ENCODE data around the gene AHNAK2.

Gene AHNAK2

DNA sequence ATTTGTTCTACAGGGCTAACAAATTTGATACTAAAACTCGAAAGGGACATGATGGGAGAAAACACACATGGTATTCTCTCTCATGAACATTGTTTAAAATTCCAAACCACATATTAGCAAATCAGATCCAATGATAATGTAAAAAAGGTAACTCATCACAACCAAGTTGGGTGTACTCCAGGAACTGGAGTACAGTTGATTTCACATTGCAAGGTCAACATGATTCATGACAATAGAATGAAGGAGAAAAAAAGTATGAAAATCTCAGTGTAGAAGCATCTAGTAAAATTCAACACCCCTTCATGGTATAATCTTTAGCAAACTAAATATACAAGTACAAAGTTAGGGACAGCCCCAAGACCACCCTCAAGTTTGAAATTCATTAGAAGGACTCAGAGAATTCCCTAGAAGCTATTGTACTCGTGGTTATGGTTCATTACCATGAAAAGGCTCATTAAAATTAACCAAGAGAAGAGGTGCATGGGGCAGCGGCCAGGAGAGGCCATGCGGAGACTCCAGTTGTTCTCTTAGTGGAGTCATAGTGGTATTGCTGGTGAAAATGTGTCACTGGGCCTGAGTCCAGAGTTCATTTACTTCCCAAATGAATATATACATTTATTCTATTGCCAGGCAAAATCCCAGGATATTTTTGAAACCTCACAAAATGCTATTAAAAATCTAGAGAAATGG, 45.8 kb upstream of the AHNAK2 start:
- no peak overlapping the region for H3K27ac ChIP-seq

DNA sequence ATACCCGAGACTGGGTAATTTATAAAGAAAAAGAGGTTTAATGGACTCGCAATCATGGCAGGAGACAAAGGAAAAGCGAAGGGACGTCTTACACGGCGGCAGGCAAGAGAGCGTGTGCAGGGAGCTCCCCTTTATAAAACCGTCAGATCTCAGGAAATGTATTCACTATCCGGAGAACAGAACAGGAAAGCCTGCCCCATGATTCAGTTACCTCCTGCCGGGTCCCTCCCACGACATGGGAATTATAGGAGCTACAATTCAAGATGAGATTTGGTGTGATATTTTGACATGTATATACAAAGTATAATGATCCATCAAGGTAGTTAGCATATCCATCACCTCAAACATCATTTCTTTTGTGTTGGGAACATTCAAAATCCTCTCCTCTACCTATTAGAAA, 45.0 kb upstream of the AHNAK2 start:
- Histone ChIP-seq H3K4me3 (ENCODE audit: low read depth, low read length) (no peak overlapping the region), H3K27ac (no peak overlapping the region)
- TF ChIP-seq, protein P1, sequence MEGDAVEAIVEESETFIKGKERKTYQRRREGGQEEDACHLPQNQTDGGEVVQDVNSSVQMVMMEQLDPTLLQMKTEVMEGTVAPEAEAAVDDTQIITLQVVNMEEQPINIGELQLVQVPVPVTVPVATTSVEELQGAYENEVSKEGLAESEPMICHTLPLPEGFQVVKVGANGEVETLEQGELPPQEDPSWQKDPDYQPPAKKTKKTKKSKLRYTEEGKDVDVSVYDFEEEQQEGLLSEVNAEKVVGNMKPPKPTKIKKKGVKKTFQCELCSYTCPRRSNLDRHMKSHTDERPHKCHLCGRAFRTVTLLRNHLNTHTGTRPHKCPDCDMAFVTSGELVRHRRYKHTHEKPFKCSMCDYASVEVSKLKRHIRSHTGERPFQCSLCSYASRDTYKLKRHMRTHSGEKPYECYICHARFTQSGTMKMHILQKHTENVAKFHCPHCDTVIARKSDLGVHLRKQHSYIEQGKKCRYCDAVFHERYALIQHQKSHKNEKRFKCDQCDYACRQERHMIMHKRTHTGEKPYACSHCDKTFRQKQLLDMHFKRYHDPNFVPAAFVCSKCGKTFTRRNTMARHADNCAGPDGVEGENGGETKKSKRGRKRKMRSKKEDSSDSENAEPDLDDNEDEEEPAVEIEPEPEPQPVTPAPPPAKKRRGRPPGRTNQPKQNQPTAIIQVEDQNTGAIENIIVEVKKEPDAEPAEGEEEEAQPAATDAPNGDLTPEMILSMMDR (IDR thresholded peaks at IDR 0.05; ENCODE audit: low read depth, low read length) = no peak

More for the DNA sequence above, 45.8 kb upstream of the AHNAK2 start:
- Histone ChIP-seq H3K36me3 (peaks cover 20% of the 10 kb centered on the region), H3K9me3 (ENCODE audit: severe bottlenecking) (no peaks in the 10 kb centered on the region), H3K4me3 (ENCODE audit: low read depth, low read length) (no peak overlapping the region), H3K27me3 (ENCODE audit: insufficient read depth, low read depth, severe bottlenecking) (no peaks in the 10 kb centered on the region)
- DNase-seq = no peak
- TF ChIP-seq, protein P1 (IDR thresholded peaks at IDR 0.05; ENCODE audit: low read depth, low read length) = no peak

GRCh38 chr14:105022276-105022670, 44.1 kb upstream of the AHNAK2 start:
- peaks cover 33% of the 10 kb centered on the region for H3K36me3 ChIP-seq
- no peaks in the 10 kb centered on the region for H3K27me3 ChIP-seq (ENCODE audit: insufficient read depth, low read depth, severe bottlenecking)
- no peaks in the 10 kb centered on the region for H3K9me3 ChIP-seq (ENCODE audit: severe bottlenecking)
- H3K4me3 ChIP-seq (ENCODE audit: low read depth, low read length) = peak overlapping the region; percentile 66; the same call in 1 of the 2 replicates
- DNase-seq = no peak
- TF ChIP-seq, protein P1 (IDR thresholded peaks at IDR 0.05; ENCODE audit: low read depth, low read length) = no peak
- H3K27ac ChIP-seq = peak overlapping the region; percentile 93

More for the DNA sequence above, 45.0 kb upstream of the AHNAK2 start:
- H3K27me3 ChIP-seq (ENCODE audit: insufficient read depth, low read depth, severe bottlenecking) = no peaks in the 10 kb centered on the region
- no peak for DNase-seq
- no peaks in the 10 kb centered on the region for H3K9me3 ChIP-seq (ENCODE audit: severe bottlenecking)
- H3K36me3 ChIP-seq = peaks cover 27% of the 10 kb centered on the region

DNA sequence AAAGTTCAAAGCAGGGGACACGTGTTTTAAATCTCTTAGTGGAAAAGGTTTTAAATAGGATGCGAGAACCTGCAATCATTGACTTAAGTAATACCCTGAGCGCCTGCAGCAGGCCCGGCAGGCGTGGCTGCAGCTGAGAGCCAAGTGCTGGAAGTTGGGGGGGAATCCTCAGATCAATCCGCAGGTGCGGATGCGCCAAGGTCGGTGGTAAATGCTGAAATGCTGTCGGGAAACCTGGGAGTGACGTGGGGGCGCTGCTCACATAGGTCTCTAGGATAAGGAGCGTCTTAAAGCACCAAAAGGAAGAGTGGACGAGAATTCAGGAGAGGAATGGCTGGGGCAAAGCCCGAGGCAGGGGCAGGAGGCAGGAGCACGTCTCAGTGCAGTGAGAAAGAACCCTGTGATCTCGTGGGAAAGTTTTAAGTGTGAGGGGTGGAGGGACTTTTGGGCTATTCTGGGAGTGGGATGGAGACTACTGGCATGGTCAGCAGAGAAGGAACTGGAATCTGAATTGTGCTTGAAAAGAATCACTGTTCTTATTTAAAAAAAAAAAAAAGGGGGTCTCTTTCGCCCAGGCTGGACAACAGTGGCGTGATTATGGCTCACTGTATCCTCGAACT, 43.6 kb upstream of the AHNAK2 start:
- Histone ChIP-seq H3K4me3 (ENCODE audit: low read depth, low read length) (peak overlapping the region; percentile 66), H3K36me3 (peaks cover 36% of the 10 kb centered on the region), H3K27me3 (ENCODE audit: insufficient read depth, low read depth, severe bottlenecking) (no peaks in the 10 kb centered on the region), H3K9me3 (ENCODE audit: severe bottlenecking) (no peaks in the 10 kb centered on the region), H3K27ac (peak overlapping the region; percentile 93)
- peak; percentile 85 for DNase-seq
- TF ChIP-seq, protein P1 (IDR thresholded peaks at IDR 0.05; ENCODE audit: low read depth, low read length) = peak; percentile 53

- Histone ChIP-seq H3K36me3 (peaks cover 43% of the 10 kb centered on the region), H3K27me3 (ENCODE audit: insufficient read depth, low read depth, severe bottlenecking) (no peaks in the 10 kb centered on the region), H3K4me3 (ENCODE audit: low read depth, low read length) (peak within 1 kb of the TSS; percentile 83), H3K9me3 (ENCODE audit: severe bottlenecking) (no peaks in the 10 kb centered on the region), H3K27ac (peak within 1 kb of the TSS; percentile 100)
- peak; percentile 96 for DNase-seq
- TF ChIP-seq, protein P1 (IDR thresholded peaks at IDR 0.05; ENCODE audit: low read depth, low read length) = no peak
These were observed 42.9 kb upstream of the AHNAK2 start, which contains the start of gene CDCA4 for GRCh38 chr14:105020815-105021655. CDCA4 (minus strand) TSS chr14:105021083; CDS start chr14:105011929, 9,154 bp downstream.

All from WERI-Rb-1 (cell line).